H1 (cell line): Measurements from ENCODE around the gene MRPL34. TPM values are rescaled to one million over a fixed set of nuclear protein-coding genes. Genes with fewer than 3 reads are reported as not detected.

Source experiments
- CHD1 ChIP-seq: IDR thresholded peaks from 2 replicates; pipeline ENCODE4 v1.6.1; 2012; ENCODE audit warnings: low read depth, low read length, improper control_type of control experiment
- CHD7 ChIP-seq: fragments of 300-600 bp; sonication (generic); IDR thresholded peaks from 2 replicates; pipeline ENCODE4 v1.7.1; 2012; ENCODE audit warnings: low read length, moderate library complexity, mild to moderate bottlenecking, inconsistent platforms; ENCODE audit not compliant: insufficient replicate concordance
- CREB1 ChIP-seq: IDR thresholded peaks from 2 replicates; pipeline ENCODE4 v1.6.1; 2012; ENCODE audit warnings: inconsistent platforms
- polyA plus RNA-seq, 7 experiments: library from polyadenylated mRNA; depleted of rRNA in 3 of 7; stranded (reverse) in 5 of 7; unstranded in 2 of 7; fragments of >200 nt in 5 of 7; fragments of 200-250 nt in 2 of 7; gene quantifications; 1 replicate in 5 of 7; 2 replicates in 1 of 7; 4 replicates in 1 of 7; pipeline versions ENCODE4 v1.2.1 to v1.2.3, GENCODE V29; 2011 to 2013; ENCODE audit warnings: missing spikeins in 2 of 7, mixed read lengths in 2 of 7
- total RNA-seq: library from RNA; stranded (reverse); fragmentation: NEBNext Ultra II Directional; extraction: Animal tissue kit (Norgen Biotek cat#: 25700); gene quantifications from 2 replicates; pipeline ENCODE4 v1.2.1, GENCODE V29; 2021

MRPL34 gene
- total and polyA plus RNA-seq, 2 of the 8 experiments (the other 6 are each of a cell fraction or from before 2014, with no cell fraction given): 91.9 to 99.6 TPM

GRCh38 chr19:17281391-17282304, 24.0 kb upstream of the MRPL34 start, which contains the start of gene ANKLE1 (continued):
- TF ChIP-seq CHD7 (no peak), CREB1 (0 out of 2 replicates have a peak, but pooled peaks have one; percentile 1), CHD1 (no peak)
